H9 (cell line): ENCODE data around the gene LRMDA. TPM values are rescaled to one million over a fixed set of nuclear protein-coding genes. Genes with fewer than 3 reads are reported as not detected.

Source experiments
- DNase-seq: peaks from one replicate; pipeline ENCODE4 v3.0.0-alpha.2; 2017
- H2AFZ ChIP-seq: one replicate; pipeline ENCODE4 v1.6.1; 2013; ENCODE audit warnings: mild to moderate bottlenecking, low read length, control low read depth, moderate library complexity
- H2AK5ac ChIP-seq: 2 replicates; pipeline ENCODE4 v1.6.1; 2013; ENCODE audit warnings: low read length, control low read depth, mixed read lengths; ENCODE audit not compliant: insufficient read length
- H2BK120ac ChIP-seq: one replicate; pipeline ENCODE4 v1.6.1; 2013; ENCODE audit warnings: low read depth, mild to moderate bottlenecking, low read length, control low read depth, inconsistent platforms; ENCODE audit not compliant: poor library complexity, severe bottlenecking
- H2BK12ac ChIP-seq: 2 replicates; pipeline ENCODE4 v1.6.1; 2013; ENCODE audit warnings: low read length, control low read depth, mixed read lengths, low read depth; ENCODE audit not compliant: insufficient read length
- H2BK15ac ChIP-seq: 2 replicates; pipeline ENCODE4 v1.6.1; 2013; ENCODE audit warnings: low read depth, low read length, control low read depth
- H2BK20ac ChIP-seq: one replicate; pipeline ENCODE4 v1.6.1; 2013; ENCODE audit warnings: low read depth, mild to moderate bottlenecking, low read length, control low read depth, inconsistent platforms; ENCODE audit not compliant: poor library complexity, severe bottlenecking
- H2BK5ac ChIP-seq: 2 replicates; pipeline ENCODE4 v1.6.1; 2013; ENCODE audit warnings: low read length, control low read depth, mixed read lengths; ENCODE audit not compliant: insufficient read length
- H3K14ac ChIP-seq: 2 replicates; pipeline ENCODE4 v1.6.1; 2013; ENCODE audit warnings: low read length, control low read depth; ENCODE audit not compliant: insufficient read depth
- H3K18ac ChIP-seq: 2 replicates; pipeline ENCODE4 v1.6.1; 2013; ENCODE audit warnings: low read depth, mild to moderate bottlenecking, mixed read lengths, low read length, control low read depth; ENCODE audit not compliant: insufficient read length
- H3K23ac ChIP-seq: 2 replicates; pipeline ENCODE4 v1.6.1; 2013; ENCODE audit warnings: low read length, control low read depth, mixed read lengths, low read depth; ENCODE audit not compliant: insufficient read length
- H3K23me2 ChIP-seq: 2 replicates; pipeline ENCODE4 v1.6.1; 2013; ENCODE audit warnings: low read depth, mild to moderate bottlenecking, mixed read lengths, low read length, control low read depth; ENCODE audit not compliant: insufficient read length, poor library complexity, severe bottlenecking
- H3K27ac ChIP-seq: 2 replicates; pipeline ENCODE4 v1.5.1; 2013; ENCODE audit warnings: low read length, control low read depth, mixed read lengths, low read depth; ENCODE audit not compliant: insufficient read length
- H3K27me3 ChIP-seq: 2 replicates; pipeline ENCODE4 v1.6.1; 2013; ENCODE audit warnings: low read length, control low read depth, inconsistent platforms; ENCODE audit not compliant: insufficient read depth
- H3K4ac ChIP-seq: 2 replicates; pipeline ENCODE4 v1.6.1; 2013; ENCODE audit warnings: low read depth, mild to moderate bottlenecking, control low read depth, inconsistent platforms, low read length, moderate library complexity
- H3K4me1 ChIP-seq: 2 replicates; pipeline ENCODE4 v1.6.1; 2013; ENCODE audit warnings: low read length, control low read depth, inconsistent platforms; ENCODE audit not compliant: insufficient read depth
- H3K4me2 ChIP-seq: 2 replicates; pipeline ENCODE4 v1.6.1; 2013; ENCODE audit warnings: low read length, control low read depth, mixed read lengths; ENCODE audit not compliant: insufficient read length, insufficient read depth
- H3K56ac ChIP-seq: 2 replicates; pipeline ENCODE4 v1.6.1; 2013; ENCODE audit warnings: low read depth, mild to moderate bottlenecking, mixed read lengths, low read length, control low read depth; ENCODE audit not compliant: insufficient read length
- H3K79me1 ChIP-seq: 2 replicates; pipeline ENCODE4 v1.6.1; 2013; ENCODE audit warnings: low read depth, mild to moderate bottlenecking, moderate library complexity, low read length, control low read depth, inconsistent platforms; ENCODE audit not compliant: insufficient read depth, poor library complexity, severe bottlenecking
- H3K79me2 ChIP-seq: 2 replicates; pipeline ENCODE4 v1.6.1; 2013; ENCODE audit warnings: low read length, control low read depth, inconsistent platforms; ENCODE audit not compliant: insufficient read depth
- H3K9ac ChIP-seq: 2 replicates; pipeline ENCODE4 v1.6.1; 2013; ENCODE audit warnings: low read length, control low read depth, mixed read lengths; ENCODE audit not compliant: insufficient read length; ENCODE audit errors: extremely low read depth
- H3K9me3 ChIP-seq: one replicate; pipeline ENCODE4 v1.6.1; 2013; ENCODE audit warnings: low read depth, low read length, inconsistent platforms; ENCODE audit not compliant: control insufficient read depth
- H3T11ph ChIP-seq: one replicate; pipeline ENCODE4 v1.6.1; 2013; ENCODE audit warnings: mild to moderate bottlenecking, low read length, control low read depth, inconsistent platforms
- H4K20me1 ChIP-seq: one replicate; pipeline ENCODE4 v1.6.1; 2013; ENCODE audit not compliant: control insufficient read depth, insufficient read length, insufficient read depth
- H4K5ac ChIP-seq: 2 replicates; pipeline ENCODE4 v1.6.1; 2013; ENCODE audit warnings: low read depth, mild to moderate bottlenecking, mixed read lengths, low read length, control low read depth; ENCODE audit not compliant: insufficient read length
- H4K8ac ChIP-seq: replicated peaks from 2 replicates; pipeline ENCODE4 v1.6.1; 2013; ENCODE audit warnings: low read length, control low read depth, mixed read lengths, low read depth; ENCODE audit not compliant: insufficient read length
- H4K91ac ChIP-seq: 2 replicates; pipeline ENCODE4 v1.6.1; 2013; ENCODE audit warnings: low read depth, mild to moderate bottlenecking, moderate library complexity, mixed read lengths, low read length, control low read depth; ENCODE audit not compliant: insufficient read length
- H3K27ac Mint-ChIP-seq, 3 experiments: 2 replicates in 2 of 3; 3 replicates in 1 of 3; pipeline ENCODE4 v1.8.0; 2020 to 2021; ENCODE audit warnings: mixed read lengths in 3 of 3, mild to moderate bottlenecking in 1 of 3, moderate library complexity in 1 of 3
- H3K27me3 Mint-ChIP-seq: 2 replicates; pipeline ENCODE4 v1.8.0; 2021; ENCODE audit warnings: low read depth, mild to moderate bottlenecking, moderate library complexity, mixed read lengths
- H3K36me3 Mint-ChIP-seq, 3 experiments: 2 replicates in 2 of 3; 3 replicates in 1 of 3; pipeline ENCODE4 v1.8.0; 2020 to 2021; ENCODE audit warnings: low read depth in 3 of 3, mixed read lengths in 3 of 3; ENCODE audit not compliant: insufficient read depth in 1 of 3
- H3K4me1 Mint-ChIP-seq, 2 experiments: 2 replicates each; pipeline ENCODE4 v1.8.0; 2020; ENCODE audit warnings: mixed read lengths in 2 of 2
- H3K4me3 Mint-ChIP-seq, 2 experiments: 2 replicates in 1 of 2; 3 replicates in 1 of 2; pipeline ENCODE4 v1.8.0; 2020 to 2021; ENCODE audit warnings: mild to moderate bottlenecking in 2 of 2, mixed read lengths in 2 of 2, moderate library complexity in 1 of 2
- H3K9me3 Mint-ChIP-seq, 2 experiments: 2 replicates in 1 of 2; 3 replicates in 1 of 2; pipeline ENCODE4 v1.8.0; 2020; ENCODE audit warnings: mild to moderate bottlenecking in 2 of 2, mixed read lengths in 2 of 2, moderate library complexity in 1 of 2
- WGBS: extraction: QIAGEN DNeasy Blood & Tissue Kit; methylation state at CpG from one replicate; pipeline ENCODE4 v1.1.7; 2013; ENCODE audit warnings: missing lambda C conversion rate, low lambda C conversion rate, mixed read lengths; ENCODE audit not compliant: insufficient read length; ENCODE audit errors: extremely low coverage; 5-methylcytosine and 5-hydroxymethylcytosine counted together
- total RNA-seq: library from RNA; stranded (reverse); gene quantifications from 2 replicates; pipeline ENCODE4 v1.2.1, GENCODE V29; 2021
- TF ChIP-seq, protein P1 (sequence below): fragments of 200-600 bp; sonication (generic); conservative IDR thresholded peaks from 3 replicates; pipeline ENCODE4 v1.8.0; 2021; ENCODE audit warnings: antibody characterized with exemption, mild to moderate bottlenecking

LRMDA gene
- total RNA-seq, 1 experiment from 2014 or later: 1.8 TPM

DNA sequence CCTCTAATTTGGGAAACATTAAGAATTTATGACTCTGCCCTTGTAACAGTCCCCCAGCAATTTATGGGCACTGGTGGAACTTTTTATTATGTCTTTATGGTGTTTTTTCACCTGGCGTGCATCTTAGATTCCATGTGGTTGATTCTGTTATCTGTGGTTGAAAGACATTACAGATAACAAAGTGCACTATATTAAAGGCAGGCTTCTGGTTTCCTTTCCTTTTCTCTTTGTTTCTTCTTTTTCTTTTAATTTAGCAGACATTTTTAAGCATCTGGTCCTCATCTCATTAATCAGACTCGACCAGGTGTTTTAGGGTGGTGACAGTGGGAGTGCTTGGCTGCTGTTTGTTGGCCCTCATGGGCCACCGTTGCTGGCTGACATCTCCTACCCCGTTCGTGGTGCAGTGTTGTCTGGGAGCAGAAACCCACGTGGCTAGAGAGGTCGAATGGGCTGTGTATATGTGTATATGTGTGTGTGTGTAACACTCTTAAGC, 77.4 kb downstream of the LRMDA start:
- no peak overlapping the region for H4K5ac ChIP-seq
- no peak overlapping the region for H3K4me2 ChIP-seq
- H2BK5ac ChIP-seq: no peak overlapping the region
- no peaks in the 10 kb centered on the region for H3K4me1 ChIP-seq
- no peak overlapping the region for H2AK5ac ChIP-seq
- no peak overlapping the region for H2BK15ac ChIP-seq
- no peak overlapping the region for H4K8ac ChIP-seq
- TF ChIP-seq, protein P1, sequence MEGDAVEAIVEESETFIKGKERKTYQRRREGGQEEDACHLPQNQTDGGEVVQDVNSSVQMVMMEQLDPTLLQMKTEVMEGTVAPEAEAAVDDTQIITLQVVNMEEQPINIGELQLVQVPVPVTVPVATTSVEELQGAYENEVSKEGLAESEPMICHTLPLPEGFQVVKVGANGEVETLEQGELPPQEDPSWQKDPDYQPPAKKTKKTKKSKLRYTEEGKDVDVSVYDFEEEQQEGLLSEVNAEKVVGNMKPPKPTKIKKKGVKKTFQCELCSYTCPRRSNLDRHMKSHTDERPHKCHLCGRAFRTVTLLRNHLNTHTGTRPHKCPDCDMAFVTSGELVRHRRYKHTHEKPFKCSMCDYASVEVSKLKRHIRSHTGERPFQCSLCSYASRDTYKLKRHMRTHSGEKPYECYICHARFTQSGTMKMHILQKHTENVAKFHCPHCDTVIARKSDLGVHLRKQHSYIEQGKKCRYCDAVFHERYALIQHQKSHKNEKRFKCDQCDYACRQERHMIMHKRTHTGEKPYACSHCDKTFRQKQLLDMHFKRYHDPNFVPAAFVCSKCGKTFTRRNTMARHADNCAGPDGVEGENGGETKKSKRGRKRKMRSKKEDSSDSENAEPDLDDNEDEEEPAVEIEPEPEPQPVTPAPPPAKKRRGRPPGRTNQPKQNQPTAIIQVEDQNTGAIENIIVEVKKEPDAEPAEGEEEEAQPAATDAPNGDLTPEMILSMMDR: no peak
- no peak overlapping the region for H3K9ac ChIP-seq
- no peak overlapping the region for H3K27ac Mint-ChIP-seq
- H2BK120ac ChIP-seq: no peak overlapping the region
- H4K91ac ChIP-seq: no peak overlapping the region
- H3K4ac ChIP-seq: no peak overlapping the region
- peaks cover 0 to 2% of the 10 kb centered on the region in 2 experiments; a peak in 1 of 5 replicates for H3K9me3 Mint-ChIP-seq
- no peaks in the 10 kb centered on the region for H3K36me3 Mint-ChIP-seq
- H3K4me1 Mint-ChIP-seq: peaks cover 6 to 10% of the 10 kb centered on the region in 2 experiments
- no peaks in the 10 kb centered on the region; the same call in 1 of the 2 replicates for H3K27me3 ChIP-seq
- no peak overlapping the region for H3K14ac ChIP-seq
- H3K9me3 ChIP-seq: no peaks in the 10 kb centered on the region
- no peak overlapping the region for H2AFZ ChIP-seq
- no peak overlapping the region for H2BK20ac ChIP-seq
- no peak overlapping the region for H3K56ac ChIP-seq
- H3K79me1 ChIP-seq: no peaks in the 10 kb centered on the region
- peaks cover 47% of the 10 kb centered on the region for H3K27me3 Mint-ChIP-seq
- no CpG with 5 or more reads among the region's 7 CpGs for WGBS
- no peak overlapping the region for H3K27ac ChIP-seq
- H3K79me2 ChIP-seq: no peaks in the 10 kb centered on the region
- no peaks in the 10 kb centered on the region for H3K23me2 ChIP-seq
- no peak overlapping the region for H2BK12ac ChIP-seq
- no peak overlapping the region for H3K23ac ChIP-seq
- no peak overlapping the region for H3K4me3 Mint-ChIP-seq
- DNase-seq: no peak
- H3T11ph ChIP-seq: no peak overlapping the region
- no peaks in the 10 kb centered on the region for H4K20me1 ChIP-seq
- H3K18ac ChIP-seq: no peak overlapping the region
